Peyer's patch (tissue), 4 donors: ENCODE data around the gene SEC23B. TPM values are rescaled to one million over a fixed set of nuclear protein-coding genes. Genes with fewer than 3 reads are reported as not detected.
A peak's percentile ranks its signal among the peaks of the same experiment; 100 is the strongest.

Experiments
- DNase-seq, 3 donors: peaks; one replicate each; pipeline ENCODE4 v3.0.0-alpha.2; 2017 to 2019
- H3K27ac ChIP-seq, 4 donors: fragments of 200-600 bp; sonication (generic); one replicate each; pipeline ENCODE4 v1.5.1; 2016 to 2019
- H3K27me3 ChIP-seq, 2 donors: fragments of 200-600 bp; sonication (generic); one replicate each; pipeline ENCODE4 v1.5.1; 2019
- H3K36me3 ChIP-seq, 3 donors: fragments of 200-600 bp; sonication (generic); one replicate each; pipeline ENCODE4 v1.5.1; 2016 to 2019
- H3K4me1 ChIP-seq, 4 donors: fragments of 200-600 bp; sonication (generic); one replicate each; pipeline ENCODE4 v1.5.1; 2016 to 2019
- H3K4me3 ChIP-seq, 4 donors: fragments of 200-600 bp; sonication (generic); 1 replicate in 3 of 4; 2 replicates in 1 of 4; pipeline ENCODE4 v1.5.1; 2016 to 2019; ENCODE audit warnings: mild to moderate bottlenecking in 1 of 4
- H3K9me3 ChIP-seq, 4 donors: fragments of 200-600 bp; sonication (generic); one replicate each; pipeline ENCODE4 v1.5.1; 2016 to 2019; ENCODE audit warnings: mild to moderate bottlenecking in 1 of 4
- CTCF ChIP-seq, 6 experiments: fragments of 450-650 bp in 4 of 6; fragments of 200-600 bp in 2 of 6; sonication (generic) in 1 of 6; IDR thresholded peaks; one replicate each; pipeline ENCODE4 v1.5.1; 2017 to 2019; ENCODE audit warnings: antibody characterized with exemption in 6 of 6, mild to moderate bottlenecking in 3 of 6, moderate library complexity in 1 of 6
- POLR2A ChIP-seq, 2 donors: fragments of 450-650 bp; IDR thresholded peaks; one replicate each; pipeline ENCODE4 v1.5.1; 2017; ENCODE audit warnings: antibody characterized with exemption in 2 of 2, mild to moderate bottlenecking in 2 of 2, moderate library complexity in 2 of 2
- total RNA-seq, 4 donors: library from RNA; depleted of rRNA; stranded (reverse); fragments of >200 nt; gene quantifications; one replicate each; pipeline ENCODE4 v1.1.0, GENCODE V29; 2016

Gene SEC23B
- total RNA-seq, 4 donors from 2014 or later, result 31.3 to 43.7 (median 36.0) TPM

- no peak for DNase-seq
- Histone ChIP-seq H3K36me3 (peaks cover 0 to 84% (median 6%) of the 10 kb centered on the region in 3 donors), H3K27ac (no peak overlapping the region), H3K4me1 (no peaks in the 10 kb centered on the region), H3K9me3 (no peaks in the 10 kb centered on the region), H3K4me3 (no peak overlapping the region), H3K27me3 (no peaks in the 10 kb centered on the region)
- no peak for TF ChIP-seq CTCF (IDR thresholded peaks at IDR 0.05)
- no peak for TF ChIP-seq POLR2A (IDR thresholded peaks at IDR 0.05)
These were observed 40.7 kb downstream of the SEC23B start for GRCh38 chr20:18548465-18548864.

GRCh38 chr20:18553746-18554145 is 46.0 kb downstream of the SEC23B start:
- TF ChIP-seq CTCF (IDR thresholded peaks at IDR 0.05), result no peak
- no peak for TF ChIP-seq POLR2A (IDR thresholded peaks at IDR 0.05)
- H3K36me3 ChIP-seq, result peaks cover 0 to 86% (median 1%) of the 10 kb centered on the region in 3 donors
- DNase-seq, result no peak

GRCh38 chr20:18566892-18567738 is 59.4 kb downstream of the SEC23B start, which contains the start of gene SMIM26:
Gene SMIM26, plus strand, starts transcription at chr20:18567432. Its CDS starts 47 bp downstream, at chr20:18567479.
- no peaks in the 10 kb centered on the region for H3K27me3 ChIP-seq
- H3K9me3 ChIP-seq, result no peaks in the 10 kb centered on the region
- peak within 1 kb of the TSS; percentile 75 to 82 (median 77) for H3K27ac ChIP-seq
- H3K4me3 ChIP-seq, result peak within 1 kb of the TSS; percentile 50 to 82 (median 59)
- no peak for TF ChIP-seq CTCF (IDR thresholded peaks at IDR 0.05)
- TF ChIP-seq POLR2A (IDR thresholded peaks at IDR 0.05), result peak; percentile 38 to 49
- DNase-seq, result peak; percentile 89 to 98 (median 96)
- peaks cover 0 to 10% (median 0%) of the 10 kb centered on the region in 4 donors for H3K4me1 ChIP-seq
- peaks cover 0 to 23% (median 0%) of the 10 kb centered on the region in 3 donors for H3K36me3 ChIP-seq

More at GRCh38 chr20:18553746-18554145, 46.0 kb downstream of the SEC23B start:
- H3K27ac ChIP-seq, result no peak overlapping the region
- no peaks in the 10 kb centered on the region for H3K9me3 ChIP-seq
- H3K27me3 ChIP-seq, result no peaks in the 10 kb centered on the region
- no peak overlapping the region for H3K4me3 ChIP-seq
- H3K4me1 ChIP-seq, result no peaks in the 10 kb centered on the region

- H3K27ac ChIP-seq, result peak overlapping the region; percentile 75 to 82 (median 77)
- DNase-seq, result no peak
- peaks cover 0 to 10% (median 0%) of the 10 kb centered on the region in 4 donors for H3K4me1 ChIP-seq
- peak overlapping the region; percentile 50 to 82 (median 59) for H3K4me3 ChIP-seq
- TF ChIP-seq CTCF (IDR thresholded peaks at IDR 0.05), result no peak
- TF ChIP-seq POLR2A (IDR thresholded peaks at IDR 0.05), result no peak
- H3K9me3 ChIP-seq, result no peaks in the 10 kb centered on the region
- H3K27me3 ChIP-seq, result no peaks in the 10 kb centered on the region
- peaks cover 0 to 20% (median 0%) of the 10 kb centered on the region in 3 donors for H3K36me3 ChIP-seq
These were observed 60.0 kb downstream of the SEC23B start for GRCh38 chr20:18567739-18568091.

GRCh38 chr20:18571009-18571408 is 63.3 kb downstream of the SEC23B start:
- no peak overlapping the region for H3K4me3 ChIP-seq
- no peak for DNase-seq
- H3K36me3 ChIP-seq, result peaks cover 0 to 20% (median 0%) of the 10 kb centered on the region in 3 donors
- no peaks in the 10 kb centered on the region for H3K27me3 ChIP-seq
- peaks cover 0 to 10% (median 0%) of the 10 kb centered on the region in 4 donors for H3K4me1 ChIP-seq
- no peak for TF ChIP-seq POLR2A (IDR thresholded peaks at IDR 0.05)
- no peak for TF ChIP-seq CTCF (IDR thresholded peaks at IDR 0.05)
- H3K27ac ChIP-seq, result no peak overlapping the region
- H3K9me3 ChIP-seq, result no peaks in the 10 kb centered on the region
